HL-60 (cell line): ENCODE measurements around the gene ELOVL2.

Experiments
- CTCF ChIP-seq: IDR thresholded peaks from one replicate; pipeline ENCODE4 v1.5.1; 2011; ENCODE audit warnings: low read length, control low read depth, inconsistent platforms; ENCODE audit not compliant: insufficient read depth
- GABPA ChIP-seq: IDR thresholded peaks from 2 replicates; pipeline ENCODE4 v1.6.1; 2012; ENCODE audit warnings: low read depth
- POLR2AphosphoS5 ChIP-seq: IDR thresholded peaks from 2 replicates; pipeline ENCODE4 v1.6.1; 2012; ENCODE audit warnings: low read depth
- REST ChIP-seq: IDR thresholded peaks from 2 replicates; pipeline ENCODE4 v1.6.1; 2012; ENCODE audit warnings: low read depth; ENCODE audit not compliant: insufficient replicate concordance
- SPI1 ChIP-seq: IDR thresholded peaks from 2 replicates; pipeline ENCODE4 v1.6.1; 2012; ENCODE audit warnings: low read depth, mild to moderate bottlenecking, borderline replicate concordance

- TF ChIP-seq CTCF (no peak), REST (no peak), GABPA (no peak), POLR2AphosphoS5 (no peak), SPI1 (no peak)
These were observed 18.0 kb upstream of the ELOVL2 start for GRCh38 chr6:11062083-11062482.
